Mammary epithelial cell (primary cell): ENCODE measurements around the gene RPRD1A.

Source experiments
- CTCF ChIP-seq, 2 donors: IDR thresholded peaks in 1 of 2; conservative IDR thresholded peaks in 1 of 2; 2 replicates each; pipeline ENCODE4 v1.5.1; 2011 to 2012; ENCODE audit warnings: inconsistent platforms in 2 of 2, low read length in 2 of 2, mild to moderate bottlenecking in 2 of 2, control low read depth in 1 of 2, low read depth in 1 of 2; ENCODE audit not compliant: insufficient read depth in 1 of 2; ENCODE audit errors: extremely low read depth in 1 of 2
- EZH2 ChIP-seq: IDR thresholded peaks from 2 replicates; pipeline ENCODE4 v1.6.1; 2012; ENCODE audit warnings: low read length, inconsistent platforms, borderline replicate concordance

GRCh38 chr18:36107477-36107876, 40.1 kb upstream of the RPRD1A start:
- TF ChIP-seq EZH2 (no peak), CTCF (conservative IDR thresholded peaks at IDR 0.05 in 1 of 2, IDR thresholded peaks at IDR 0.05 in 1 of 2; ENCODE audit: extremely low read depth in 1 of 2, insufficient read depth in 1 of 2, low read depth in 1 of 2, low read length in 2 of 2) (no peak)
